HG02678 (cell line): ENCODE measurements around the gene HSPA4L.

Experiments
- ATAC-seq: cut with Tn5 transposase; IDR thresholded peaks from one replicate; pipeline ENCODE4 v1.9.1; 2021; ENCODE audit warnings: mild to moderate bottlenecking, moderate library complexity; ENCODE audit not compliant: unreplicated experiment

The HSPA4L gene

GRCh38 chr4:127782275-127783025 is at the start of gene HSPA4L:
Gene HSPA4L, plus strand, starts transcription at chr4:127782322. Its CDS starts 229 bp downstream, at chr4:127782551.
- peak; percentile 34 for ATAC-seq

GRCh38 chr4:127732623-127733328 is 49.3 kb upstream of the HSPA4L start:
- peak; percentile 90 for ATAC-seq

DNA sequence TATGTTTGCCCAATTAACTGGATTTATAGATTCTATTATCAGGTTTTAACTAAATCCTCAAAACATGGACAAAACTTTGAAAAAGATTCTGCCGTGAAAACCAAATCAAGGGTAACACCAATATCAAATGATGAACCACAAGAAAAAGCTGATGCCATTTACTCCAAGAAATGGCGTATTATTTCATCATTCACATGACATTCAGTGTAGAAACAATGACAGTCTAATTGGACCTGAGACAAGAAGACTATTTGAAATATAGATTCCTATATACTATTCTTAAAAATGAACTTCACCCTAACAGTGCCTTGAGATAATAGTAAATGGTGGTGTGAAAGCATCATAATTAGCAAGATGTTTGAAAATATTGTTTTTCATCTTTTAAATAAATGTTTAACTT is 47.1 kb upstream of the HSPA4L start:
- ATAC-seq: no peak

- ATAC-seq: no peak
These were observed 44.8 kb upstream of the HSPA4L start for GRCh38 chr4:127737295-127737694.

GRCh38 chr4:127741247-127741646 is 40.9 kb upstream of the HSPA4L start:
- ATAC-seq: no peak

DNA sequence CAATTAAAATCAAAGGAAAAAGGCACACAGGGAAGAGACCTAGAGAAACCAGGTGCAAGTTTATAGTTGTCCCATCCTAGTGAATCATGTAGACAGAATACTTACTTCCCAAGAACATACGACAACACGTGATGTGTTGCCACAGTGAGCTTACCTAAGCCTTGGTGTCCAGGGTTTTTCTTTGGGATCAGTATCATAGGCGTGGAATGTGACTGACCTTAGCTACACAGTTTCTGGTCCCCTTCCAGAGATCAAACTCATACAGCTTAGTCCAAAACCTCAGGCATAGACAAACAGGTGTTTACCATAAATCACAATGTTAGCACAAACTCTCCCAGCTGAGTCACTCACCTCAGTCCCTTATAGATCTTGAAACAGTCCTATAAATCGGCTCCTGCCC is 34.2 kb upstream of the HSPA4L start:
- ATAC-seq: no peak

DNA sequence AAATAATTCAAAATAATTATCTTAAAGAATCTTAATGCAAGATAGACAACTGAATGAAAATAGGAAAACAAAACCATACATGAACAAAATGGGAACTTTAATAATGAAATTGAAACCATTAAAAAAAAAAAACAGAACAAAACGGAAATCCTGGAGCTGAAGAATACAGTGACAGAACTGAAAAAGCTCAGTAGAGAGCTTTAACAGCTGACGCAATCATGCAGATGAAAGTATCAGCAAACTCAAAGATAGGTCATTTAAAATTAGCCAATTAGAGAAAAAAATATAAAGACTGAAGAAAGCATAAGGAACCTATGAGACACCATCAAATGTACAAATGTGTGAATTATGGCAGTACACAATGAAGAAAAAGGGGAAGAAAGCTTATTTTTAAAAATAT is 33.2 kb upstream of the HSPA4L start:
- ATAC-seq: no peak

DNA sequence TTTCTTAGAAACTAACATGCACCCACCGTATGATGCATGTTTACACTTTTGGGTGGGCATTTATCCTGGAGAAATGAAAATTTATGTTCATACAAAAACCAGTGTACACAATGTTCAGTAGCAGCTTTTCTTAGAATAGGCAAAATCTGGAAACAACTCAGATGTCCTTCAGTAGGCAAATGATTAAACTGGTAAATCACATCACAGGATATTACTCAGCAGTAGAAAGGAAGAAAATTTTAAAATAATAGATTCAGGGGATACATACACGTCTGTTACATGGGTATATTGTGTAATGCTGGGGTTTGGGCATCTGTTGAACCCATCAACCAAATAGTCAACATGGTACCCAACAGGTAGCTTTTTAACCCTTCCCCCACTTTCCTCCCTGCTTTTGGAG is 25.2 kb upstream of the HSPA4L start:
- no peak for ATAC-seq

DNA sequence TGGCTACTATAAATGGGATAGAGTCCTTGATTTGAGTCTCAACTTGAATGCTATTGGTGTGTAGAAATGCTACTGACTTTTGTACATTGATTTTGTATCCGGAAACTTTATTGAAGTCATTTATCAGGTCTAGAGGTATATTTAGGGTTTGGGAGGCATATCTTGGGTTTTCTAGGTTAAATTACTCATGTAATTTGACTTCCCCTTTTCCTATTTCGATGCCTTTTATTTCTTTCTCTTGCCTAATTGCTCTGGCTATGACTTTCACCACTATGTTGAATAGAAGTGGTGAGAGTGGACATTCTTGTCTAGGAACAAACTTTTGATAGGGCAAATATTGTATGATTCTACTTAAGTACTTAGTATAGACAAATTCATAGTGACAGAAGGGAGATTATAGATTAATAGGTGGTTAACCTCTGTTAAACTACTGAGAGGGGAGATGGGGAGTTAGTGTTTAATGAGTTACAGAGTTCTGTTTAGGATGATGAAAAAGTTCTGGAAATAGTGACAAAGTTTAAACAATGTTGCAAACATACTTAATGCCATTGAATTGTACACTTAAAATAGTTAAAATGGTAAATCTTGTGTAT is 22.8 kb upstream of the HSPA4L start:
- peak; percentile 81 for ATAC-seq

DNA sequence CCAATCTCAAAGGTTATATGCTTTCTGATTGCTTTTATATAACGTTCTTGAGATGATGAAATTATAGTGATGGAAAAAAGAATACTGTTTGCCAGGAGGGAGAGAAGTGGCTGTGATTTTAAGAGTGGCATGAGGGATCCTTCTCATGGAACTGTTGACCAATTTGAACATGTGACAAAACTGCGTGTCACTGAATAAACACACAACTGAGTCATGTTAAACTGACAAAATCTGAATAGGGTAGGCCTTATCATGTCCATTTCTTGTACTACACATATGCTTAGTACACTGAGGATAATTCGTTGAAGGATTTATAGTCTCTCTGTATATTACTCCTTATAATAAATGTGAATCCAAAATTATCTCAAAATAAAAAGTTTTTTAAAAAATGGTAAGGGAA is 22.2 kb upstream of the HSPA4L start:
- no peak for ATAC-seq

DNA sequence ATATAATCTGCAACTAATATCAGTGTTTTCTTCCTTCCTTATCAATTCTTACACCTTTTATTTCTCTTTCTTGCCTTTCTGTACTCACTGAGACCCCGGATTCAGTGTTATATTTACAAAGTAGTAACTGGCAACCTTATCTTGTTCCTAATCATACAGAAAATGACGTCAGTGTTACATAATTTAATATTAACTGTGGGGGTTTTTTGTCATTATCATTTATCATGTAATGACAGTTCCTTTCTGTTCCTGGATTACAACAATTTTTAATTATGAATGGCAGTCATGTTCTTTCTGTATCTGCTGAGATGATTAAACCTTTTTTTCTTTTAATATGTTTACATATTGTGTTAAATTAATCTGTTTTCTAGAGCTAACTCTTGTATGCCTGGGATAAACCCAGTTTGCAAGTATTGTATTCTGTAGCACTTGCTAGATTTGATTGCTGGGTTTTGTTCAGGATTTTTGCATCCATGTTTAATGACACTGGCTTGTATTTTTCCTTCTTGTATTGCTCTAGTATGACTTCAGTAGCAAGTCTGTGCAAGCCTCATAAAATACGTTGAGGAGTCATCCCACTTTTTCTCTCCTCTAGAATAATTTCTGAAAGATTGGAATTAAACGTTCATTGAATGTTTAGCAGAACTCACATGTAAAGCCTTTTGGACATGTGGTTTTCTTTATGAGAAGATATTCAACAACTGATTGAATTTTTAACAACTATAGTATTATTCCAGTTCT is 10.4 kb upstream of the HSPA4L start:
- ATAC-seq: no peak

GRCh38 chr4:127772769-127773671 is 9.1 kb upstream of the HSPA4L start:
- no peak for ATAC-seq

GRCh38 chr4:127775843-127776242 is 6.3 kb upstream of the HSPA4L start:
- no peak for ATAC-seq

DNA sequence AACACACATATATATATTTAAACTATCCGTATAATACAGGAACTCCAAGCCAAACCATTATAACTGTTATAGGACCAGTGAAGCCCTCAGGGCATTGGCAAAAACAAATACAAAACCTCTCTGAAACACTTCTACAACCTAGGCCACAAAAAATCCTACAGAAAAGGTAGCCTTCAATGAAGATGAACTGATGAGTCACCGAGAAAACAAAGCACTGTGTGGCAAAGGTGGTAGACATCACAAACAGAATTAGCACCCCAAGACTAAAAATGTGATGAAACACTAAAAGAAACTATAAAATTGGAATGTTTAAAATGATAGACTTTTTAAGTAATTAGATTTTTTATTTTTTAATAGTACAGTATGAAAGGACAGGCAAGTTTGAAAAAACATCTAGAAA is 5.5 kb upstream of the HSPA4L start:
- ATAC-seq: no peak

GRCh38 chr4:127777487-127777886 is 4.6 kb upstream of the HSPA4L start:
- no peak for ATAC-seq

GRCh38 chr4:127778102-127778501 is 4.0 kb upstream of the HSPA4L start:
- no peak for ATAC-seq

DNA sequence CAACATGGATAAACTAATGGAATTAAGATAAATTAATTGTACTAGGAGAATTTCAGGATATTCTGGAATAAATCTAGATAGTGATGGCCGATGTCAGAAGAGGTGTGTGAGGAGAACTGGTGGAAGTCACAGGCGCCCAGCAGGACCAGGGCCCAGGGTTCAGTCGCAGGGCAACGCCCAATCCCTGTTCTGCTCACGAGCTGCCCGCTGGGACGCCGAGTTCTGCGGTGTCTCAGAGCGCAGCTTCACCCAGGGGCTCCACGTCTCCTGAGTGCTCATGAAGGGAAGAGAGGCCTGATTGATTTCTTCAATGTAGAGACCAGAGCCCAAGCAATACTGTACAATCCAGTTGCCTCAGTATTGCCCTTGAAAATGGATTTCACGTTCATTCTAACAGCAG is 1.5 kb upstream of the HSPA4L start:
- ATAC-seq: no peak

DNA sequence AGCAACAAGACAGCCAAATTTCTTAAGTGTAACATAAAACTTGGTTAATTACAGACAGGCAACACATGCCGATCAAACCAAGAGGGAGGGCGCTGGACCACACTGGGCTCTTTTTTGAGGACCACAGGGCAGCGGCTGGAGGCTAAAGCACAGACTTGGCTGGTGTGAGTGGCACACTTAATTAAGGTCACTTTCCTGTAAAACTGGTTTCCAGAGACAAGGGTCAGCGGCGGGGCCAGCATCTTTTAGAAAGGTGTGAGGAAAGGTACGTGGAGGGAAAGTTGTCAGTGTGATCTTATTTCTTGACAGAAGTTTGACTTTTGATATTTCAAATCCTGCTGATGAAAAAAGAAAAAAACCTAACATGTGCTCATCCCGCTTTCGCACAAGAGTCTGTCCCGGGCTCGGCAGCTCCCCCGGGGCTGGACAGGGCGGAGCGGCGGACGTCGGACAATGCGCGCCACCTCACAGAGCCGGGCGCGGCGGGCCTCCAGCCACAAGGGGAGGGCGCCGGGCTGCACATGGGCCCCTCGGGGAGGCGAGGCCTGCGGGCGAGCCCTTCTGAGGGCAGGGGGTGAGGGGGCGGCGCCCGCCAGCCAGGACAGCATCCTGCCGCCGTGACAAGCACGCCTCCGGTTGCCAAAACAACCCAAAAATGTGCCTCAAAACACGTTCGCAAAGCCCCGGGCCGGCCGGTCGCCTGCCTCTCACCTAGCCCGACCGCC is 660 bp upstream of the HSPA4L start:
- peak; percentile 39 for ATAC-seq

- peak; percentile 71 for ATAC-seq
These were observed 172 bp upstream of the HSPA4L start for GRCh38 chr4:127782025-127782274.
